ENCODE measurements around the gene COG2.
"Not testable (repeated sequence)": the region's sequence is repeated elsewhere in the genome, so short reads cannot be mapped to it uniquely, and the experiment has no call there.

COG2 gene

GRCh38 chr1:230680300-230681025 is 38.2 kb downstream of the COG2 start:
- DNase-seq, result no peak

GRCh38 chr1:230681599-230681998 is 39.3 kb downstream of the COG2 start:
- no peak for DNase-seq

DNA sequence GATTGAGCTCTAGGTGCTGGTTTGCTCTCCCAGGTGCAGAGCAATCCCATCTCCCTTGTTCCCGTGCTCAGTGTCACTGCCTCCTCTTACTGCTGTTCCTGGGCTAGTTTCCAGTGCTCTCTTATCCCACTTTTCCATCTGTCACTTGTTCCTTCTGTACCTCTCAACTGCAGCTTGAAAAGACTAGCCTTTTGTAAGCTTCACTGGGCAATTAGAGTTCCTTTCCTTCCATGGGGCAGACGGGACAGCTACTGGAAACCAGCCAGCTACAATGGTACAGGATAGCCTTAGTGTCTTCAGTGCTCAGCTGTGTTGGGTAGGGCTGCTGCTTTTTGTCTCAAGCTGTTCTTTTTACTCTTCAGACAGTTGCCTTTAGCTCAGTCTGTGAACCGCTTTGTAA is 40.0 kb downstream of the COG2 start:
- no peak for DNase-seq

DNA sequence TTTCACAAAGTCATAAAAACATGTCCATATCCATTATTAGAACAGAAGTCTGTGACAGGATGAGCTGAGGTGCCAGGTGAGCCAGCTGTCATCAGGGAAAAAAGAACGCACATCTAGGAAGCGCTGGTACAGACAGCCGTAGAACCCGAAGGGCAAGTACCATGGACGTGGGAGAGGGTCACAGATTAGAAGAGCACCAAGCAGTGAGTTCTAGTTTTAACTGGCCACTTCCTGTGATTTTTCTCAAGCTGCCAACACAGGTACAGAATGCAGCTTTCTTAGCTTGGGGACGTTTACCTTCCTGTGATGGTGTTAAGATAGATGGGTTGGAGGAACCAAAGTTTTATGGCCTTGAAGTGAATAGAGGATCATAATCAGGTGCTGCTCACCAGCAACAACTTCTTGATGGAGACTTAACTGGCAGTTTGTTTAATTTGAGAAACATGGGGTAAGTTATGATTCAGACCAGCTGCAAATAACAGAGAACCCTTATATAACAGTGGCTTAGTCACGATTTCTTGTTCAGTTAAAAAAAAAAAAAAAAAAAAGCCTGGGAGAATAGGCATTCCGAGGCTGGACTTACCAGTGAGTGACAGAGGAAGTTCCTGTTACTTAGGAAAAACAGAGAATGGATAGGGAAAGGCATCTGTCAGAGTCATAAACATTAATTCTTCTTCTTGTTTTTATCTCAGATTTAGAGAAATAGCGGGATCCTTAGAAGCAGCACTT is 40.8 kb downstream of the COG2 start:
- DNase-seq, result no peak

GRCh38 chr1:230684146-230684545 is 41.9 kb downstream of the COG2 start:
- no peak for DNase-seq

- DNase-seq, result no peak
Observed at GRCh38 chr1:230684998-230685397, 42.7 kb downstream of the COG2 start.

DNA sequence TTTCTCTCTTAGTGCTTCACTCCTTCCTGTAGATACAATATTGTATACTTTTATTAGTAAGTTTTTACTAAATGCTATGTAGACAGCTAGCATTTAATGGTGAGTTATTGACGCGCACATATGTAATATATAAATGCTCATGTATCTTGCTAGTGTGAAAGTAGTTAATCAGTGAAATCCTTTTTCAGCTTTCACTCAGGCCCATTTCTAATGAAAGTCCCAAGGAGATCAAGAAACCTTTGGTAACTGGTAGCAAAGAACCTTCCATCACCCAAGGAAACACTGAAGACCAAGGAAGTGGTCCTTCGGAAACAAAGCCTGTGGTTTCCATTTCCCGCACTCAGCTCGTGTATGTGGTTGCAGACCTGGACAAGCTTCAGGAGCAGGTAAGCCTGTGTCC is 44.5 kb downstream of the COG2 start:
- no peak for DNase-seq

DNA sequence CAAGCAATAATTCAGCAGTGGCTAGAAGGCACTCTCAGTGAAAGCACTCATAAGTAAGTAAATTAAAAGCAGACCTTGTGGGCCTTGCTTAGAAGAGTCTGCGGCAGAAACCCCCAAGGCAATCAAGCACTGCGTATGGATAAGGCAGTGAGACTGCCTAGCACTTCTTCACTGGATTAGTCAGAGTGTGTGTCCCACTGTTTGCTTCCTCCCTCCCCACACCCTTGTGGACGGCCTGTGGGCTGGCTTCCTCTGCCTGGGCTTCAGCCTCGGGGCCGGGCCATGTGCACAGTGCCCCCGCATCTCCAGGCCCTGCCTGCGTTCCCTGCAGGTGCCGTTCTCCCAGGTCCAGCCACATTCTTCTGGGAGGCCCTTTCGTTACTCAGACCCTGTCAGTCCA is 47.8 kb downstream of the COG2 start:
- no peak for DNase-seq

DNA sequence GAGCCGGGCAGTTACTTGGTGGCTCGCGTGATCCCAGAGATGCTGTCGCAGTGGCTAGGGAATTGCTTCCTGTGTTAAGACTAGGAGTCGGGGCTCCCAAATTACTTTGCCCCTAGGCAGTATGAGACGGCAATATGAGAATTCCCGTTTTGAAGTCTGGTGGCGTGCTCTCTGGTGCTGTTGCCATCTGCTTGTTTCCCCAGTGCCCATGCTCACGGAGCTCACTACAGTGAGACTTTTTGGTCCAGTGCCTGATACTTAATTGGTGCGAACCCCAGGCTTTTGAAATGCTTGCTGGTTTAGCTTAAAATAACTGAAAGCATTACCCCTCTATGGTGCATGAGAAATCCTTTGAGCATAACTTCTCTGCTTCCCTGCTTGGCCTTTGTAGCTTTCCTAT is 49.3 kb downstream of the COG2 start:
- DNase-seq, result no peak

- no peak for DNase-seq
Observed at GRCh38 chr1:230693221-230693620, 50.9 kb downstream of the COG2 start.

DNA sequence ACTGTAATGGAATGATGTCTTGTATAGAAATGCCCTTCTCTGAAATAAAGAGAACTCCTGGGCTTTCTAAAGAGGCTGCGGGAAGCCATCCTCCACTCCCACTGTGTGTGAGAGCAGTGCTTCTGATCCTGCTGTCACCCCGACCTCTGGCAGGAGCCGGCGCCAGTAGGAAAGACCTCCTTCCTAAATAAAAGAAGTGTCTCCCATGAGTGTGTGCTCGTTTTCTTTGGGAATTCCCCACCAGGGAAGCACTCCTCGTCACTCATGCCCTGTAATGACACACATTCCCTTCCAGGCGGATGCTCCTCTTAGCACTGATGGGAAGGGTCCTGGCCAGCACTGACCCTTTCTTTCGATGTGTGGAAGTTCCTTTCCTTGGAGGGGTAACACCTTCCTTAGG is 51.5 kb downstream of the COG2 start:
- DNase-seq, result no peak

- no peak for DNase-seq
Observed at GRCh38 chr1:230694464-230694863, 52.2 kb downstream of the COG2 start.

GRCh38 chr1:230694991-230695390 is 52.7 kb downstream of the COG2 start:
- no peak for DNase-seq

DNA sequence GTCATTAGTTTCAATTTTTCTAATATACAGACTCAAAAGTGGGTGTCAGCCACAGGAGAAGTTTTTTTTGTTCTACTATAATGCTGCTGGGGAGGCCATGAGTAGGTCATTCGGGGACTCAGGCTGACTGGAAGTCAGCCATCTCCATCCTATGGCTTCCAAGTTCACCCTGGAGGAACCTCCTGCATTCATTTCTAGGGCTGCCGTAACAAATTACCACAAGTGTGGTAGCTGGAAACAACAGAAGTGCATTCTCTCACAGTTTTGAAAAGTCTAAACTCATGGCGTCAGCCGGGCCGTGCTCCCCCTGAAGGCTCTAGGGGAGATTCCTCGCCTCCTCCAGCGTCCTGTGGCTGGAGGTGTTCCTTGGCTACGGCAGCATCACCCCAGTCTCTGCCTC is 53.9 kb downstream of the COG2 start:
- no peak for DNase-seq

GRCh38 chr1:230696722-230697437 is 54.6 kb downstream of the COG2 start:
- no peak for DNase-seq

DNA sequence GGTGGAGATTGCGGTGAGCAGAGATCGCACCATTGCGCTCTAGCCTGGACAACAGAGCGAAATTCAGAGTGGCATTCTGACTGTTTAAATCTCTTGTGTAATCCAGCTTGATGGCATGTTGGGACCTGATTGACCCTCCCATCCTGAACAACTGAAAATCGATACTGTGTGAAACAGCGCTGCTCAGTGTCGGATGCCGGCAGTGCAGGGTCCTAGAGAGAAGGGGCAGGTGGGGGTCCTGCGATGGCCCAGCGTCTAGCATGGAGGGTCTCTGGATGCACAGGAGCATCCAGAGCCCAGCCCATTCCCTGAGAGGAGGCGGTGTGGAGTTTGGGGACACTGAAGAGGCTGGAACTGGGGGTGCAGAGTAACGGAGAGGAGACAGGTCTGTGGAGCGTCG is 55.8 kb downstream of the COG2 start:
- DNase-seq, result no peak

- not testable (repeated sequence) for DNase-seq
Observed at GRCh38 chr1:230698964-230699363, 56.7 kb downstream of the COG2 start.

DNA sequence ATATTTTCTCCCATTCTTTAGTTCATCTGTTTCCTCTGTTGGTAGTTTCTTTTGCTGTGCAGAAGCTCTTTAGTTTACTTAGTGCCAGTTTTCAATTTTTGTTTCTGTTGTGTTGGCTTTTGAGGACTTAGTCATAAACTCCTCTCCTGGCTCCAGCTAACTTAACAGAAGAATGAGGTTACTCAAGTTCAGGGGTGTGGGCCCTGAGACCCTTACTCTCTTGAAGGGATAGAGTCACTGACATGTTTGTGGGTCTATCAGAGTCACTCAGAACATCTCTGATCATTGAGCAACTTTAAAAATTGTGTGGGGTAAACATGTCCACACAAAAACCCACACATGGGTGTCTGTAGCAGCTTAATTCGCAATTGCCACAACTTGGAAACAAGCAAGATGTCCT is 57.4 kb downstream of the COG2 start:
- DNase-seq, result no peak

- no peak for DNase-seq
Observed at GRCh38 chr1:230700132-230700531, 57.9 kb downstream of the COG2 start.

GRCh38 chr1:230701434-230701833 is 59.2 kb downstream of the COG2 start:
- no peak for DNase-seq

- no peak for DNase-seq
Observed at GRCh38 chr1:230701895-230702768, 59.9 kb downstream of the COG2 start.

- no peak for DNase-seq
Observed at GRCh38 chr1:230702934-230703678, 60.8 kb downstream of the COG2 start.
